ENCODE data around the gene PTMA.

- TF ChIP-seq, protein P1, sequence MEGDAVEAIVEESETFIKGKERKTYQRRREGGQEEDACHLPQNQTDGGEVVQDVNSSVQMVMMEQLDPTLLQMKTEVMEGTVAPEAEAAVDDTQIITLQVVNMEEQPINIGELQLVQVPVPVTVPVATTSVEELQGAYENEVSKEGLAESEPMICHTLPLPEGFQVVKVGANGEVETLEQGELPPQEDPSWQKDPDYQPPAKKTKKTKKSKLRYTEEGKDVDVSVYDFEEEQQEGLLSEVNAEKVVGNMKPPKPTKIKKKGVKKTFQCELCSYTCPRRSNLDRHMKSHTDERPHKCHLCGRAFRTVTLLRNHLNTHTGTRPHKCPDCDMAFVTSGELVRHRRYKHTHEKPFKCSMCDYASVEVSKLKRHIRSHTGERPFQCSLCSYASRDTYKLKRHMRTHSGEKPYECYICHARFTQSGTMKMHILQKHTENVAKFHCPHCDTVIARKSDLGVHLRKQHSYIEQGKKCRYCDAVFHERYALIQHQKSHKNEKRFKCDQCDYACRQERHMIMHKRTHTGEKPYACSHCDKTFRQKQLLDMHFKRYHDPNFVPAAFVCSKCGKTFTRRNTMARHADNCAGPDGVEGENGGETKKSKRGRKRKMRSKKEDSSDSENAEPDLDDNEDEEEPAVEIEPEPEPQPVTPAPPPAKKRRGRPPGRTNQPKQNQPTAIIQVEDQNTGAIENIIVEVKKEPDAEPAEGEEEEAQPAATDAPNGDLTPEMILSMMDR (conservative IDR thresholded peaks at IDR 0.05; ENCODE audit: low read depth, low read length), result no peak
- TF ChIP-seq EZH2 (IDR thresholded peaks at IDR 0.05; ENCODE audit: low read length, unreplicated experiment), result no peak
Measured at GRCh38 chr2:231684314-231685223, 23.8 kb upstream of the PTMA start.
